BE2C (cell line): ENCODE measurements around the gene MIB2.
A peak's percentile ranks its signal among the peaks of the same experiment; 100 is the strongest.

Experiments
- DNase-seq: peaks from one replicate; pipeline ENCODE4 v3.0.0-alpha.2; 2020
- H3K27me3 ChIP-seq: fragments of 250-450 bp; sonication (Bioruptor Pico); 2 replicates; pipeline ENCODE4 v1.5.1; 2020; ENCODE audit warnings: mild to moderate bottlenecking
- H3K36me3 ChIP-seq: fragments of 250-450 bp; sonication (Bioruptor Pico); 2 replicates; pipeline ENCODE4 v1.5.1; 2020; ENCODE audit warnings: mild to moderate bottlenecking
- H3K4me1 ChIP-seq: fragments of 250-450 bp; sonication (Bioruptor Pico); 2 replicates; pipeline ENCODE4 v1.5.1; 2020
- H3K4me3 ChIP-seq: 2 replicates; pipeline ENCODE4 v1.5.1; 2011; ENCODE audit warnings: low read depth, low read length
- H3K9me3 ChIP-seq: fragments of 250-450 bp; sonication (Bioruptor Pico); 2 replicates; pipeline ENCODE4 v1.5.1; 2020
- TF ChIP-seq, protein P1 (sequence below): IDR thresholded peaks from 2 replicates; pipeline ENCODE4 v1.5.1; 2012; ENCODE audit warnings: mild to moderate bottlenecking, low read depth, low read length

The MIB2 gene

DNA sequence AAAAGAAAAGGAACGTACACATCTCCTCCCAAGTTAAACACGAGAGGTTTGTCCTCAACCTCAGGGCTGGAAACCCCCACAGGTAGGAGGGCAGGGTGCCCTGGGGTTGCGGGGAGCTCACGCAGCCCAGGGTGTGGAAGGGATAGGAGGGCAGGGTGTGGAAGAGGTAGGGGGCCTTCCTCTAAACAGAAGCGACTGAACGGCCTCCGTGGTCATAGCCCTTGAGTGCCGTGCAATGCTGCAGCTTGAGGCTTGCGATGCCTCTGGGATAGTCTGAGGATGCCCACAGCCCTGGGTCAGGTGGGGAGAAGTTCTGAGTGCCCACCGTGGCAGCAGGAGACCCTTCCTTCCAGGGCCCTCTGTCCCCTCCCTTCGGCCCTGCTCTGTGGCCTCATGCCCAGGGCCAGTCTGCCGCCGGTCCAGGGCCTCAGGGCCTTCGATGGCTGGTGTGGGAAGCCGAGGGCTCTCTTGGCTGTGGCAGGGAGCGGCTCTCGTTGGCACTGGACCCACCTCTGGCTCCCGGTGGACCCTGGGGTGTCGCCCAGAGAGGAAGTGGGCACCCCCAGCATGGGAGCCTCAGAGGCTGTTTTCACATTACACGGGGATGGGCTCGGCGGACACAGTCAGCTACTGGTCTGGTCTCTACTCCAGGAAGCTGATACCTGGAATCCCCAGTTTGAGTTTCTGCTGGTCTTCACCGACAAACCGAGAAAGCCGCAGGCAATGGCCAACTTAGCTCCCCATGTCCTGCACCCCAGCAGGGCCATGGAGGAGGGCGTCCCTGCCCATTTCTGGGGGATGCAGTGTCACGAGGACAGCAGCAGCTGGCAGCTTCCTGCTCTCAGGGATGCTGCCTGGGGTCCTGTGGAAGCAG is 49.9 kb downstream of the MIB2 start:
- H3K9me3 ChIP-seq: no peaks in the 10 kb centered on the region
- peaks cover 26% of the 10 kb centered on the region for H3K36me3 ChIP-seq
- DNase-seq: no peak
- TF ChIP-seq, protein P1, sequence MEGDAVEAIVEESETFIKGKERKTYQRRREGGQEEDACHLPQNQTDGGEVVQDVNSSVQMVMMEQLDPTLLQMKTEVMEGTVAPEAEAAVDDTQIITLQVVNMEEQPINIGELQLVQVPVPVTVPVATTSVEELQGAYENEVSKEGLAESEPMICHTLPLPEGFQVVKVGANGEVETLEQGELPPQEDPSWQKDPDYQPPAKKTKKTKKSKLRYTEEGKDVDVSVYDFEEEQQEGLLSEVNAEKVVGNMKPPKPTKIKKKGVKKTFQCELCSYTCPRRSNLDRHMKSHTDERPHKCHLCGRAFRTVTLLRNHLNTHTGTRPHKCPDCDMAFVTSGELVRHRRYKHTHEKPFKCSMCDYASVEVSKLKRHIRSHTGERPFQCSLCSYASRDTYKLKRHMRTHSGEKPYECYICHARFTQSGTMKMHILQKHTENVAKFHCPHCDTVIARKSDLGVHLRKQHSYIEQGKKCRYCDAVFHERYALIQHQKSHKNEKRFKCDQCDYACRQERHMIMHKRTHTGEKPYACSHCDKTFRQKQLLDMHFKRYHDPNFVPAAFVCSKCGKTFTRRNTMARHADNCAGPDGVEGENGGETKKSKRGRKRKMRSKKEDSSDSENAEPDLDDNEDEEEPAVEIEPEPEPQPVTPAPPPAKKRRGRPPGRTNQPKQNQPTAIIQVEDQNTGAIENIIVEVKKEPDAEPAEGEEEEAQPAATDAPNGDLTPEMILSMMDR: no peak
- H3K4me3 ChIP-seq: no peak overlapping the region
- H3K27me3 ChIP-seq: no peaks in the 10 kb centered on the region
- H3K4me1 ChIP-seq: no peaks in the 10 kb centered on the region

DNA sequence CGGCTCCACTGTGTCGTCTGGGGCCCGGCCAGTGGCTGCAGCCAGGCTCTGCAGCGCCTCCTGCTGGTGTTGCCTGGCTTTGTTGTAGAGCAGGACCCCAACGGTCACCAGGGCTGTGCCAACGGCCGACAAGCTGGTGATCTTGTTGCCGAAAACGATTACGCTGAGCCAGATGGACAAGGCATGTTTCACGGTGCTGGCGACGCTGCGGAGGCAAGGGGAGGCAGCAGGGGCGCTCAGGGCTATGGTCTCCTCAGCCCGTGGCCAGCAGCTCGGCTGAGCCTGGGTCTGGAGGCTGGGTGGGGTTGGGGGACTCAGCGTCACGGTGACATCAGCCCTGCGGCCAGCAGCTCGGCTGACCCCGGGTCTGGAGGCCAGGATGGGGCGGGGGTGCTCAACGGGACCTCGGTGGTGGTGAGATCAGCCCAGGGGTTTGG is 50.5 kb downstream of the MIB2 start:
- peaks cover 30% of the 10 kb centered on the region for H3K36me3 ChIP-seq
- TF ChIP-seq, protein P1: peak; percentile 58
- DNase-seq: peak; percentile 70

DNA sequence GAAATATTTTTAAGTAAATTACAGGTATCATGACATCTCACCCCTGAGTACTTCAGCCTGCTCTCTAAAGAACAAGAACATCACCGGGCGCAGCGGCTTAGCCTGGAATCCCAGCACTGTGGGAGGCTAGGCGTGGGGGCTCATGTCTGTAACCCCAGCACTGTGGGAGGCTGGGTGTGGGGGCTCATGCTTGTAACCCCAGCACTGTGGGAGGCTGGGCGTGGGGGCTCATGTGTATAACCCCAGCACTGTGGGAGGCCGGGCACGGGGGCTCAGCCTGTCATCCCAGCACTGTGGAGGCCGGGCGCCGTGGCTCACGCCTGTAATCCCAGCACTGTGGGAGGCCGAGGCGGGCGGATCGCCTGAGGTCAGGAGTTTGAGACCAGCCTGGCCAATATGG is 51.2 kb downstream of the MIB2 start:
- Histone ChIP-seq H3K4me1 (no peaks in the 10 kb centered on the region), H3K27me3 (no peaks in the 10 kb centered on the region), H3K9me3 (no peaks in the 10 kb centered on the region), H3K36me3 (peaks cover 37% of the 10 kb centered on the region), H3K4me3 (no peak overlapping the region)
- no peak for DNase-seq
- TF ChIP-seq, protein P1: no peak

More for the DNA sequence above, 50.5 kb downstream of the MIB2 start:
- Histone ChIP-seq H3K27me3 (no peaks in the 10 kb centered on the region), H3K4me3 (no peak overlapping the region), H3K9me3 (no peaks in the 10 kb centered on the region), H3K4me1 (no peaks in the 10 kb centered on the region)

DNA sequence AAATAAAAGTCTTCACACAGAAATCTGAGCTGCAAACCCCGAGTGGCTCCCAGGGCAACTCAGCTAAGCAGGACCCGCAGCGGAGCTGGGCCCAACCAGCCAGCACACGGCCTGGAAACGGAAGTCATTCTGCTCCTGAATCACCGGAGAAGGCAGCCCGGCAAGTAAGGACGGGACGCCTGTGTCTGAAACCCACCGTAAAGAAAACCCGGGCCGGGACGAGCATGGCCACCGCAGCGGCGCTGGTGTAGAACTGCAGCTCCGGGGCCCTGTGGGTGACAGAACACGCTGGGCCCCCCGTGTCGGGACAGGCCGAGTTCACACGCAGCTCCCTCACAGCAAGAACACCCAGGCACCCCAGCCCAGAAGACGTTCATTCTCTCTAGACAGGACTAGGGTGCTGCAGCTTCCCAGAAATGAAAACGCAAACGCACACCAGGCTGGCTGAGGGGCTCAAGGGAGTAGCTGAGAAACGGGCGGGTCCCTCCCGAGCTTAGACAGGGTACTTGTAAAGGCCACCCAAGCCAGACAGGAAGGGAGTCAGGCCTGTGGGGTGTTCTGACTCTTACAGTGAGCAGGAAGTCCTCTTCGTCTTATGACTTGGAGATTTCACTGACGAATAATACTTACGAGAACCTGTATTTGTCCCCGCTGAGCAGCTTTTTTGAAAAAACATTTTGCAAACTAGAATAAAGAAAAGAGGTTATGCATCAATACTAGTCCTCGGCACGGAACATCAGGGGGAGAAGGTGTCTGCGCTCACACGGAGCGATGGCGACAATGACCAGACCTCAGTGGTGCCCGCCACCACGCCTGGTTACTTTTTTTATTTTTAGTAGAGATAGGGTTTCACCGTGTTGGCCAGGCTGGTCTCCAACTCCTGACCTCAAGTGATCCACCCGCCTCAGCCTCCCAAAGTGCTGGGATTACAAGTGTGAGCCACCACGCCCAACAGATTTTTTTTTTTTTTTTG is 54.5 kb downstream of the MIB2 start:
- Histone ChIP-seq H3K9me3 (no peaks in the 10 kb centered on the region), H3K27me3 (no peaks in the 10 kb centered on the region), H3K4me1 (no peaks in the 10 kb centered on the region), H3K4me3 (no peak overlapping the region), H3K36me3 (peaks cover 50% of the 10 kb centered on the region)
- TF ChIP-seq, protein P1: no peak
- DNase-seq: no peak

DNA sequence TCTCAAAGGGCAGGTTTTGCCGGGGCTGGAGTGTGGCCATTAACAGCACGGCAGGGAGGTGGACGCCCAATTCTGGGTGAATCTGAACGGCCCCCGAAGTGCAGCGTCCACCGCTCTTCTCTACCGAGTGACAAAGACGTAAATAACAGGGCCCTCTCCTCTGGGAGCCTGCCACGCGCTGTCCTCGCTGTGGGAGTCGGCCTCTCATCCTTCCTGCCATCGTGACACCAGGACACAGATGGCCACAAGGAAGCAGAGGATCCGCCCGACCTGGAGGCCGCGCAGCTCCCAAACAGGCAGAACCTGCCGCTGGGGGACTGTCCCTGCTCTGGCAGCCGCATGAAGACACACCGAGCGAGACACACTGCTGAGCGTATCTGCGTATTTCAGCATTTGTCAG is 55.6 kb downstream of the MIB2 start:
- DNase-seq: peak; percentile 2
- Histone ChIP-seq H3K36me3 (peaks cover 39% of the 10 kb centered on the region), H3K4me1 (no peaks in the 10 kb centered on the region), H3K9me3 (no peaks in the 10 kb centered on the region), H3K27me3 (no peaks in the 10 kb centered on the region), H3K4me3 (no peak overlapping the region)
- TF ChIP-seq, protein P1: no peak
